Astrocyte (in vitro differentiated cells and primary cell): Measurements from ENCODE around the gene SPON1.

ENCODE experiments used
- EZH2 ChIP-seq: IDR thresholded peaks from 2 replicates; pipeline ENCODE4 v1.6.1; 2012; ENCODE audit warnings: mild to moderate bottlenecking, low read length, inconsistent platforms; ENCODE audit not compliant: insufficient read depth
- TF ChIP-seq, protein P1 (sequence below): IDR thresholded peaks from 2 replicates; pipeline ENCODE4 v1.5.1; 2011; ENCODE audit warnings: low read depth, mild to moderate bottlenecking, inconsistent platforms, low read length, moderate library complexity; ENCODE audit not compliant: insufficient read depth

DNA sequence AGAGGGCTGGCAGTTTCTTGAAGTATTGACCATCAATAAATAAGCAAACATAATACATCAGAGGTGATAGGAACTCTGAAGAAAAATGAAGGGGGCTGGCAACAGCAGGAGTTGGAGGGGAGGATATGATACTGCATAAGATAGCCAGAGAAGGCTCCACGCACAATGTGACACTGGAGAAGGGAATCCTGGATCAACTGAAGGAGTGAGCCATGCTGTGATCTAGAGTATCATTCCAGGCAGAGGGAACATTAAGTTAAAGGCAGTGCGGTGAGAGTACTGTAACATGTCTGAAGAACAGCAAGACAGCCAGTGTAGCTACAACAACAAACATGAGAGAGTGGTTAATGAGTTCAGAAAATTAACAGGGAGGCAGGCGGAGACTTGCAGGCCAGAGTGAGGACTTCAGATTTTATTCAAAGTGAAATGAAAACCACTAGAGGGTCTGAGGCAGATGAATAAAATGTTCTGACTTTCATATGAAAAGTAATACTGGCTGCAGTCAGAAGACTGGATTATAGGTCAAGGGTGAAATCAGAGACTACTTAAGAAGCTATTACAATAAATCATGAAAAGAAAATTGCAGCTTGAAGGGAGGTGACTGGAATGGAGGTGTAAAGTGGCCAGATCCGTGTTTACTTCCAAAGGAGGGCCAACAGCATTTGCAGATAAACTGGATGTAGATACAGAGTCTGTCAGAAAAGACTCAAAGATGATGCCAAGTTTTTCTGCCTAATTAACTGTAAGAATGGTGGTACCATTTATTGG, 347.1 kb downstream of the SPON1 start:
- TF ChIP-seq, protein P1, sequence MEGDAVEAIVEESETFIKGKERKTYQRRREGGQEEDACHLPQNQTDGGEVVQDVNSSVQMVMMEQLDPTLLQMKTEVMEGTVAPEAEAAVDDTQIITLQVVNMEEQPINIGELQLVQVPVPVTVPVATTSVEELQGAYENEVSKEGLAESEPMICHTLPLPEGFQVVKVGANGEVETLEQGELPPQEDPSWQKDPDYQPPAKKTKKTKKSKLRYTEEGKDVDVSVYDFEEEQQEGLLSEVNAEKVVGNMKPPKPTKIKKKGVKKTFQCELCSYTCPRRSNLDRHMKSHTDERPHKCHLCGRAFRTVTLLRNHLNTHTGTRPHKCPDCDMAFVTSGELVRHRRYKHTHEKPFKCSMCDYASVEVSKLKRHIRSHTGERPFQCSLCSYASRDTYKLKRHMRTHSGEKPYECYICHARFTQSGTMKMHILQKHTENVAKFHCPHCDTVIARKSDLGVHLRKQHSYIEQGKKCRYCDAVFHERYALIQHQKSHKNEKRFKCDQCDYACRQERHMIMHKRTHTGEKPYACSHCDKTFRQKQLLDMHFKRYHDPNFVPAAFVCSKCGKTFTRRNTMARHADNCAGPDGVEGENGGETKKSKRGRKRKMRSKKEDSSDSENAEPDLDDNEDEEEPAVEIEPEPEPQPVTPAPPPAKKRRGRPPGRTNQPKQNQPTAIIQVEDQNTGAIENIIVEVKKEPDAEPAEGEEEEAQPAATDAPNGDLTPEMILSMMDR: no peak
- TF ChIP-seq EZH2: no peak
